Lung (tissue), 12 donors: ENCODE data around the gene IQGAP2. TPM values are rescaled to one million over a fixed set of nuclear protein-coding genes. Genes with fewer than 3 reads are reported as not detected.
"Not testable (repeated sequence)": the region's sequence is repeated elsewhere in the genome, so short reads cannot be mapped to it uniquely, and the experiment has no call there.

Experiments
- ATAC-seq: fragments of 200-7000 bp; cut with Tn5 transposase; one replicate; pipeline ENCODE4 v1.9.1; 2020; ENCODE audit warnings: moderate number of reproducible peaks; ENCODE audit not compliant: insufficient read depth, low FRiP score
- DNase-seq, 3 donors: peaks; one replicate each; pipeline ENCODE4 v3.0.0-alpha.2; 2013 to 2017
- H3K27ac ChIP-seq, 2 donors: one replicate each; pipeline ENCODE4 v1.5.1; 2013; ENCODE audit warnings: mild to moderate bottlenecking in 2 of 2, moderate library complexity in 2 of 2, control low read depth in 1 of 2, inconsistent platforms in 1 of 2, low read depth in 1 of 2, low read length in 1 of 2
- H3K27me3 ChIP-seq, 3 donors: one replicate each; pipeline ENCODE4 v1.5.1; 2013; ENCODE audit warnings: low read length in 2 of 3; ENCODE audit not compliant: control insufficient read depth in 3 of 3, insufficient read depth in 3 of 3
- H3K36me3 ChIP-seq, 4 donors: one replicate each; pipeline ENCODE4 v1.5.1; 2013; ENCODE audit warnings: low read length in 4 of 4, mild to moderate bottlenecking in 1 of 4, moderate library complexity in 1 of 4; ENCODE audit not compliant: control insufficient read depth in 4 of 4, insufficient read depth in 4 of 4
- H3K4me1 ChIP-seq, 5 donors: one replicate each; pipeline ENCODE4 v1.5.1; 2013; ENCODE audit warnings: low read length in 5 of 5, mild to moderate bottlenecking in 2 of 5, moderate library complexity in 1 of 5; ENCODE audit not compliant: control insufficient read depth in 5 of 5, insufficient read depth in 5 of 5
- H3K4me3 ChIP-seq: one replicate; pipeline ENCODE4 v1.5.1; 2013; ENCODE audit warnings: mild to moderate bottlenecking, control low read depth, moderate library complexity
- H3K9ac ChIP-seq, 2 donors: one replicate each; pipeline ENCODE4 v1.5.1; 2013; ENCODE audit warnings: low read length in 2 of 2, control low read depth in 1 of 2; ENCODE audit not compliant: insufficient read depth in 1 of 2
- H3K9me3 ChIP-seq, 4 donors: one replicate each; pipeline ENCODE4 v1.5.1; 2013; ENCODE audit warnings: low read length in 3 of 4, mild to moderate bottlenecking in 1 of 4, moderate library complexity in 1 of 4; ENCODE audit not compliant: control insufficient read depth in 4 of 4, insufficient read depth in 3 of 4
- CTCF ChIP-seq: IDR thresholded peaks from 2 replicates; pipeline ENCODE4 v1.5.1; 2012; ENCODE audit warnings: mild to moderate bottlenecking; ENCODE audit errors: control extremely low read depth, extremely low read depth
- WGBS, 2 donors: extraction: QIAGEN DNeasy Blood & Tissue Kit; methylation state at CpG; one replicate each; pipeline ENCODE4 v1.1.7; 2013; 5-methylcytosine and 5-hydroxymethylcytosine counted together
- polyA plus RNA-seq, 2 donors: library from polyadenylated mRNA; stranded (reverse); fragments of 200-250 nt; gene quantifications; one replicate each; pipeline ENCODE4 v1.2.1, GENCODE V29; 2013
- total RNA-seq, 2 donors: library from RNA; depleted of rRNA in 1 of 2; stranded (reverse); fragments of >200 nt in 1 of 2; gene quantifications; one replicate each; pipeline ENCODE4 v1.2.1, GENCODE V29; 2014 to 2021
- donor health status: control.
- donor health status: control.
- donor health status: Bipolar disorder and iron deficiency.
- donor health status: healthy.
- donor health status: DM: yes; HTN: yes; CAD: no.

IQGAP2 gene
- total and polyA plus RNA-seq, 4 donors, result 6.0 to 33.6 (median 13.7) TPM

GRCh38 chr5:76600716-76601115, 197.6 kb downstream of the IQGAP2 start:
- Histone ChIP-seq H3K4me3 (no peak overlapping the region), H3K4me1 (no peaks in the 10 kb centered on the region), H3K9ac (no peak overlapping the region), H3K9me3 (no peaks in the 10 kb centered on the region), H3K27ac (no peak overlapping the region), H3K27me3 (no peaks in the 10 kb centered on the region), H3K36me3 (peaks cover 0 to 3% (median 0%) of the 10 kb centered on the region in 4 donors)
- ATAC-seq, result no peak
- WGBS, 2 donors, result 85 to 97% methylated on average over 4 of the region's 4 CpGs
- no peak for DNase-seq
- no peak for TF ChIP-seq CTCF

- TF ChIP-seq CTCF, result peak; percentile 66
- H3K9ac ChIP-seq, result no peak overlapping the region
- no peak for ATAC-seq
- no peak overlapping the region for H3K4me3 ChIP-seq
- DNase-seq, result peak; percentile 23 to 83 (median 80)
- H3K4me1 ChIP-seq, result peaks cover 0 to 7% (median under 1%) of the 10 kb centered on the region in 5 donors
- 22 to 28% methylated on average over 3 of the region's 3 CpGs for WGBS, 2 donors
- no peaks in the 10 kb centered on the region for H3K9me3 ChIP-seq
- no peak overlapping the region for H3K27ac ChIP-seq
- H3K27me3 ChIP-seq, result no peaks in the 10 kb centered on the region
- peaks cover 0 to 3% (median 0%) of the 10 kb centered on the region in 4 donors for H3K36me3 ChIP-seq
These were observed 198.4 kb downstream of the IQGAP2 start for GRCh38 chr5:76601470-76601869.

GRCh38 chr5:76602094-76602726, 199.1 kb downstream of the IQGAP2 start:
- TF ChIP-seq CTCF, result no peak
- no peaks in the 10 kb centered on the region for H3K9me3 ChIP-seq
- 80 to 81% methylated on average over 2 of the region's 2 CpGs for WGBS, 2 donors

GRCh38 chr5:76603991-76604390, 200.9 kb downstream of the IQGAP2 start:
- H3K27me3 ChIP-seq, H3K27ac ChIP-seq, H3K4me3 ChIP-seq, H3K36me3 ChIP-seq, H3K9ac ChIP-seq, H3K9me3 ChIP-seq, DNase-seq, ATAC-seq: not testable (repeated sequence)
- peaks cover 0 to 27% (median 9%) of the 10 kb centered on the region in 5 donors for H3K4me1 ChIP-seq
- WGBS, 2 donors, result 72 to 89% methylated on average over 1 of the region's 1 CpG

More at GRCh38 chr5:76602094-76602726, 199.1 kb downstream of the IQGAP2 start:
- H3K4me1 ChIP-seq, result peaks cover 0 to 14% (median 7%) of the 10 kb centered on the region in 5 donors
- H3K36me3 ChIP-seq, result peaks cover 0 to 3% (median 0%) of the 10 kb centered on the region in 4 donors
- no peaks in the 10 kb centered on the region for H3K27me3 ChIP-seq
- ATAC-seq (no peak), DNase-seq (no peak)
- H3K4me3 ChIP-seq, result no peak overlapping the region
- no peak overlapping the region for H3K27ac ChIP-seq
- H3K9ac ChIP-seq, result no peak overlapping the region
